ENCODE measurements around the gene PTPRM. TPM values are rescaled to one million over a fixed set of nuclear protein-coding genes. Genes with fewer than 3 reads are reported as not detected.

Gene PTPRM
- total RNA-seq, 4 donors from 2014 or later: 81.5 to 98.9 (median 86.8) TPM

- Histone ChIP-seq H3K36me3 (no peaks in the 10 kb centered on the region), H3K4me1 (peaks cover 0 to 11% (median 0%) of the 10 kb centered on the region in 3 donors), H3K4me3 (no peak overlapping the region), H3K9me3 (no peaks in the 10 kb centered on the region), H3K27me3 (no peaks in the 10 kb centered on the region), H3K27ac (no peak overlapping the region)
- 79 to 84% methylated on average over 5 to 7 of the region's 7 CpGs for WGBS, 2 donors (ENCODE audit: low coverage in 1 of 2)
- no peak for TF ChIP-seq POLR2AphosphoS5 (IDR thresholded peaks at IDR 0.05)
- TF ChIP-seq CTCF (IDR thresholded peaks at IDR 0.05): no peak
- TF ChIP-seq POLR2A (IDR thresholded peaks at IDR 0.05): no peak
- no peak for TF ChIP-seq EP300 (IDR thresholded peaks at IDR 0.05)
- no peak for ATAC-seq
Measured at GRCh38 chr18:7778181-7778580, 211.1 kb downstream of the PTPRM start.

GRCh38 chr18:7779211-7779610, 212.1 kb downstream of the PTPRM start:
- Histone ChIP-seq H3K4me1 (peaks cover 0 to 10% (median 0%) of the 10 kb centered on the region in 3 donors), H3K36me3 (no peaks in the 10 kb centered on the region), H3K4me3 (no peak overlapping the region), H3K27me3 (no peaks in the 10 kb centered on the region), H3K27ac (no peak overlapping the region), H3K9me3 (no peaks in the 10 kb centered on the region)
- 74 to 90% methylated on average over 3 of the region's 3 CpGs for WGBS, 2 donors (ENCODE audit: low coverage in 1 of 2)
- no peak for TF ChIP-seq POLR2A (IDR thresholded peaks at IDR 0.05)
- no peak for TF ChIP-seq POLR2AphosphoS5 (IDR thresholded peaks at IDR 0.05)
- TF ChIP-seq CTCF (IDR thresholded peaks at IDR 0.05): no peak
- TF ChIP-seq EP300 (IDR thresholded peaks at IDR 0.05): no peak
- no peak for ATAC-seq

GRCh38 chr18:7784171-7784570, 217.1 kb downstream of the PTPRM start:
- Histone ChIP-seq H3K4me3 (no peak overlapping the region), H3K36me3 (no peaks in the 10 kb centered on the region), H3K4me1 (peaks cover 0 to 10% (median 0%) of the 10 kb centered on the region in 3 donors), H3K9me3 (no peaks in the 10 kb centered on the region), H3K27ac (no peak overlapping the region), H3K27me3 (no peaks in the 10 kb centered on the region)
- no peak for TF ChIP-seq POLR2AphosphoS5 (IDR thresholded peaks at IDR 0.05)
- TF ChIP-seq POLR2A (IDR thresholded peaks at IDR 0.05): no peak
- no peak for TF ChIP-seq CTCF (IDR thresholded peaks at IDR 0.05)
- TF ChIP-seq EP300 (IDR thresholded peaks at IDR 0.05): no peak
- 90 to 100% methylated on average over 1 to 3 of the region's 4 CpGs for WGBS, 2 donors (ENCODE audit: low coverage in 1 of 2)
- ATAC-seq: no peak

- no peak for TF ChIP-seq POLR2A (IDR thresholded peaks at IDR 0.05)
- no peak for TF ChIP-seq EP300 (IDR thresholded peaks at IDR 0.05)
- TF ChIP-seq CTCF (IDR thresholded peaks at IDR 0.05): no peak
- no peak for TF ChIP-seq POLR2AphosphoS5 (IDR thresholded peaks at IDR 0.05)
- H3K36me3 ChIP-seq: no peaks in the 10 kb centered on the region
- no peak for ATAC-seq
- H3K9me3 ChIP-seq: no peaks in the 10 kb centered on the region
- no peak overlapping the region for H3K27ac ChIP-seq
- 82% methylated on average over 1 of the region's 1 CpG; no CpG with 5 or more reads in 1 of the 2 donors for WGBS, 2 donors (ENCODE audit: low coverage in 1 of 2)
- no peak overlapping the region for H3K4me3 ChIP-seq
- peaks cover 0 to 21% (median 0%) of the 10 kb centered on the region in 3 donors for H3K4me1 ChIP-seq
- no peaks in the 10 kb centered on the region for H3K27me3 ChIP-seq
Measured at GRCh38 chr18:7786569-7786968, 219.5 kb downstream of the PTPRM start.

- ATAC-seq: no peak
- H3K36me3 ChIP-seq: no peaks in the 10 kb centered on the region
- no peaks in the 10 kb centered on the region for H3K27me3 ChIP-seq
- WGBS, 2 donors (ENCODE audit: low coverage in 1 of 2): 83 to 94% methylated on average over 2 of the region's 2 CpGs
- H3K27ac ChIP-seq: no peak overlapping the region
- H3K4me3 ChIP-seq: no peak overlapping the region
- no peaks in the 10 kb centered on the region for H3K9me3 ChIP-seq
- H3K4me1 ChIP-seq: peaks cover 0 to 13% (median 0%) of the 10 kb centered on the region in 3 donors
- TF ChIP-seq CTCF (IDR thresholded peaks at IDR 0.05): no peak
- no peak for TF ChIP-seq EP300 (IDR thresholded peaks at IDR 0.05)
- TF ChIP-seq POLR2AphosphoS5 (IDR thresholded peaks at IDR 0.05): no peak
- TF ChIP-seq POLR2A (IDR thresholded peaks at IDR 0.05): no peak
Measured at GRCh38 chr18:7787339-7787738, 220.2 kb downstream of the PTPRM start.

All from gastroesophageal sphincter (tissue), 4 donors.